BJ (cell line): ENCODE data around the gene KLK6. TPM values are rescaled to one million over a fixed set of nuclear protein-coding genes. Genes with fewer than 3 reads are reported as not detected.

Source experiments
- CTCF ChIA-PET: fragments of 350-600 bp; formaldehyde crosslinking; extraction: SDS; loops from one replicate; lab custom pipeline; 2021; ENCODE audit warnings: antibody characterized with exemption, inconsistent platforms; lab: Yijun Ruan, JAX
- POLR2A ChIA-PET: fragments of 300-600 bp; sonication (Branson Sonifier 250); formaldehyde crosslinking; extraction: SDS; loops from one replicate; lab custom pipeline; 2021; ENCODE audit warnings: antibody characterized with exemption; lab: Charles Lee
- DNase-seq: peaks from one replicate; pipeline ENCODE4 v3.0.0-alpha.2; 2011; ENCODE audit warnings: low read depth
- H3K27me3 ChIP-seq: 2 replicates; pipeline ENCODE4 v1.6.0; 2011; ENCODE audit warnings: low read length; ENCODE audit not compliant: control insufficient read depth, insufficient read depth
- H3K36me3 ChIP-seq: 2 replicates; pipeline ENCODE4 v1.5.1; 2011; ENCODE audit warnings: low read length; ENCODE audit not compliant: control insufficient read depth, insufficient read depth
- H3K4me3 ChIP-seq: 2 replicates; pipeline ENCODE4 v1.5.1; 2011; ENCODE audit warnings: low read depth, mild to moderate bottlenecking, control low read depth, low read length
- CTCF ChIP-seq: IDR thresholded peaks from 2 replicates; pipeline ENCODE4 v1.5.1; 2011; ENCODE audit warnings: low read depth, mild to moderate bottlenecking, control low read depth, inconsistent platforms, low read length, moderate library complexity; ENCODE audit not compliant: insufficient read depth
- polyA plus RNA-seq: library from polyadenylated mRNA; depleted of rRNA; stranded (reverse); fragments of >200 nt; gene quantifications from 2 replicates; pipeline ENCODE4 v1.2.3, GENCODE V29; 2011; rRNA removed

The KLK6 gene
- polyA plus RNA-seq, 1 experiment: not detected

GRCh38 chr19:50912102-50912599 lies 57.2 kb downstream of the KLK6 start:
- no peak for DNase-seq
- ChIA-PET POLR2A (no interaction called here), CTCF (interaction anchor here (4.8 kb wide), 1 partner anchor 10 kb away, joined by 20 read pairs; no protein-coding TSS in a partner anchor)
- no peak overlapping the region for H3K4me3 ChIP-seq
- peaks cover 4% of the 10 kb centered on the region; the same call in 1 of the 2 replicates for H3K27me3 ChIP-seq
- TF ChIP-seq CTCF: no peak
- H3K36me3 ChIP-seq: no peaks in the 10 kb centered on the region

GRCh38 chr19:50911206-50912101 lies 57.9 kb downstream of the KLK6 start, which contains the start of gene KLK4:
KLK4 (minus strand) TSS chr19:50911395; CDS start chr19:50910738, 657 bp downstream.
- H3K4me3 ChIP-seq: no peak within 1 kb of the TSS
- no peak for TF ChIP-seq CTCF
- CTCF ChIA-PET: interaction anchor here (4.8 kb wide), 1 partner anchor 11 kb away, joined by 20 read pairs; no protein-coding TSS in a partner anchor
- peaks cover 4% of the 10 kb centered on the region; the same call in 1 of the 2 replicates for H3K27me3 ChIP-seq
- no peak for DNase-seq
- H3K36me3 ChIP-seq: no peaks in the 10 kb centered on the region
- POLR2A ChIA-PET: no interaction called here

GRCh38 chr19:50910722-50911121 lies 58.7 kb downstream of the KLK6 start:
- ChIA-PET CTCF (interaction anchor here (4.8 kb wide), 1 partner anchor 12 kb away, joined by 20 read pairs; no protein-coding TSS in a partner anchor), POLR2A (no interaction called here)
- DNase-seq: no peak
- H3K36me3 ChIP-seq: no peaks in the 10 kb centered on the region
- H3K27me3 ChIP-seq: peaks cover 4% of the 10 kb centered on the region; the same call in 1 of the 2 replicates
- TF ChIP-seq CTCF: no peak
- H3K4me3 ChIP-seq: no peak overlapping the region

- H3K27me3 ChIP-seq: peaks cover 4% of the 10 kb centered on the region; the same call in 1 of the 2 replicates
- H3K36me3 ChIP-seq: no peaks in the 10 kb centered on the region
- CTCF ChIA-PET: interaction anchor here (4.8 kb wide), 1 partner anchor 13 kb away, joined by 20 read pairs; no protein-coding TSS in a partner anchor
- no peak for TF ChIP-seq CTCF
- H3K4me3 ChIP-seq: no peak overlapping the region
- POLR2A ChIA-PET: no interaction called here
- DNase-seq: no peak
Observed at GRCh38 chr19:50909240-50910070, 59.9 kb downstream of the KLK6 start.

Other genes with a start within 250 kb of the KLK6 start
- 1.6 and 1.8 TPM in 2 replicates for gene SHANK1, start 249.8 kb downstream of the KLK6 start, polyA plus RNA-seq
- 82.0 and 136 TPM in 2 replicates for gene CLEC11A, start 246.2 kb downstream of the KLK6 start, polyA plus RNA-seq
- not detected in 2 replicates for gene GPR32, start 199.1 kb downstream of the KLK6 start, polyA plus RNA-seq
- not detected in 2 replicates for gene ACP4, start 179.2 kb downstream of the KLK6 start, polyA plus RNA-seq
- gene KLK1, start 145.8 kb downstream of the KLK6 start, polyA plus RNA-seq: 0.15 and 0.17 TPM in 2 replicates
- not detected in 2 replicates for gene KLK15, start 136.0 kb downstream of the KLK6 start, polyA plus RNA-seq
- gene KLK3, start 114.7 kb downstream of the KLK6 start, polyA plus RNA-seq: not detected in 2 replicates
- gene KLK2, start 96.2 kb downstream of the KLK6 start, polyA plus RNA-seq: not detected in 2 replicates
- gene KLK4, start 58.2 kb downstream of the KLK6 start, polyA plus RNA-seq: not detected in 2 replicates
- not detected in 2 replicates for gene KLK5, start 16.6 kb downstream of the KLK6 start, polyA plus RNA-seq
- not detected in 2 replicates for gene KLK7, start 14.3 kb upstream of the KLK6 start, polyA plus RNA-seq
- not detected in 2 replicates for gene KLK8, start 32.0 kb upstream of the KLK6 start, polyA plus RNA-seq
- gene KLK10, start 50.1 kb upstream of the KLK6 start, polyA plus RNA-seq: not detected in 2 replicates
- not detected in 2 replicates for gene KLK11, start 57.0 kb upstream of the KLK6 start, polyA plus RNA-seq
- gene KLK12, start 65.4 kb upstream of the KLK6 start, polyA plus RNA-seq: not detected in 2 replicates
- not detected in 2 replicates for gene KLK13, start 95.5 kb upstream of the KLK6 start, polyA plus RNA-seq
- gene KLK14, start 113.3 kb upstream of the KLK6 start, polyA plus RNA-seq: 0.06 TPM in 1 of 2 replicates, not detected in the other
- 2.3 and 3.3 TPM in 2 replicates for gene CTU1, start 138.8 kb upstream of the KLK6 start, polyA plus RNA-seq
- gene SIGLEC9, start 155.3 kb upstream of the KLK6 start, polyA plus RNA-seq: not detected in 2 replicates
- not detected in 2 replicates for gene SIGLEC7, start 172.7 kb upstream of the KLK6 start, polyA plus RNA-seq